ENCODE data around the gene KAZALD1.

KAZALD1 gene

GRCh38 chr10:101035314-101035713 lies 26.5 kb upstream of the KAZALD1 start:
- no peak overlapping the region for H3K4me2 ChIP-seq (ENCODE audit: low read length)
- H4K91ac ChIP-seq (ENCODE audit: low read depth, low read length) = no peak overlapping the region
- H3K14ac ChIP-seq (ENCODE audit: low read length) = no peak overlapping the region
- no peak overlapping the region for H2AFZ ChIP-seq (ENCODE audit: insufficient read depth, low read length, poor library complexity)
- H3K23ac ChIP-seq (ENCODE audit: low read length) = no peak overlapping the region
- no peak overlapping the region for H4K8ac ChIP-seq (ENCODE audit: low read depth, low read length)
- no peaks in the 10 kb centered on the region for H3K27me3 ChIP-seq (ENCODE audit: insufficient read depth, low read length)
- H3K4me1 ChIP-seq (ENCODE audit: control insufficient read depth in 1 of 2, insufficient read depth in 2 of 2, low read length in 2 of 2) = peaks cover 12 to 20% of the 10 kb centered on the region in 2 experiments
- peaks cover 9% of the 10 kb centered on the region for H3K79me1 ChIP-seq (ENCODE audit: low read length)
- no peak overlapping the region for H3K4me3 ChIP-seq (ENCODE audit: low read depth, low read length)
- no peak overlapping the region for H3K4ac ChIP-seq (ENCODE audit: low read depth, low read length)
- no peak overlapping the region for H3K9ac ChIP-seq (ENCODE audit: low read length)
- peaks cover 21 to 25% of the 10 kb centered on the region in 2 experiments for H3K36me3 ChIP-seq (ENCODE audit: control insufficient read depth in 1 of 2, insufficient read depth in 2 of 2, low read length in 2 of 2)
- no peak overlapping the region for H4K12ac ChIP-seq (ENCODE audit: low read depth, low read length)
- H2AK5ac ChIP-seq (ENCODE audit: low read length) = no peak overlapping the region
- no peak overlapping the region for H2BK120ac ChIP-seq (ENCODE audit: insufficient read depth, low read length, poor library complexity)
- no peak for DNase-seq
- H2BK5ac ChIP-seq (ENCODE audit: low read depth, low read length, poor library complexity) = no peak overlapping the region
- no peaks in the 10 kb centered on the region for H3K79me2 ChIP-seq (ENCODE audit: control insufficient read depth, insufficient read depth, low read length, poor library complexity)
- no peak overlapping the region for H2BK12ac ChIP-seq (ENCODE audit: low read length)
- H3K27ac ChIP-seq (ENCODE audit: low read depth, low read length) = no peak overlapping the region
- WGBS (ENCODE audit: extremely low coverage, insufficient coverage, insufficient read length) = no CpG with 5 or more reads among the region's 7 CpGs
- H3K9me3 ChIP-seq (ENCODE audit: insufficient read depth, low read depth, low read length) = no peaks in the 10 kb centered on the region
- H3K18ac ChIP-seq (ENCODE audit: low read length) = no peak overlapping the region

GRCh38 chr10:101035916-101036702 lies 25.7 kb upstream of the KAZALD1 start:
- H3K18ac ChIP-seq (ENCODE audit: low read length) = no peak overlapping the region
- WGBS (ENCODE audit: extremely low coverage, insufficient coverage, insufficient read length) = no CpG with 5 or more reads among the region's 10 CpGs
- no peaks in the 10 kb centered on the region for H3K79me2 ChIP-seq (ENCODE audit: control insufficient read depth, insufficient read depth, low read length, poor library complexity)
- no peak overlapping the region for H4K8ac ChIP-seq (ENCODE audit: low read depth, low read length)
- H3K14ac ChIP-seq (ENCODE audit: low read length) = no peak overlapping the region
- H3K4me2 ChIP-seq (ENCODE audit: low read length) = no peak overlapping the region
- no peak overlapping the region for H4K12ac ChIP-seq (ENCODE audit: low read depth, low read length)
- H2BK12ac ChIP-seq (ENCODE audit: low read length) = no peak overlapping the region
- H3K23ac ChIP-seq (ENCODE audit: low read length) = no peak overlapping the region
- no peak overlapping the region for H3K9ac ChIP-seq (ENCODE audit: low read length)
- H3K9me3 ChIP-seq (ENCODE audit: insufficient read depth, low read depth, low read length) = no peaks in the 10 kb centered on the region
- no peak overlapping the region for H3K4me3 ChIP-seq (ENCODE audit: low read depth, low read length)
- peaks cover 21 to 25% of the 10 kb centered on the region in 2 experiments for H3K36me3 ChIP-seq (ENCODE audit: control insufficient read depth in 1 of 2, insufficient read depth in 2 of 2, low read length in 2 of 2)
- H3K27me3 ChIP-seq (ENCODE audit: insufficient read depth, low read length) = no peaks in the 10 kb centered on the region
- no peak overlapping the region for H2BK120ac ChIP-seq (ENCODE audit: insufficient read depth, low read length, poor library complexity)
- H3K79me1 ChIP-seq (ENCODE audit: low read length) = peaks cover 9% of the 10 kb centered on the region
- H3K4me1 ChIP-seq (ENCODE audit: control insufficient read depth in 1 of 2, insufficient read depth in 2 of 2, low read length in 2 of 2) = peaks cover 8 to 15% of the 10 kb centered on the region in 2 experiments
- H3K4ac ChIP-seq (ENCODE audit: low read depth, low read length) = no peak overlapping the region
- no peak overlapping the region for H2AFZ ChIP-seq (ENCODE audit: insufficient read depth, low read length, poor library complexity)
- H3K27ac ChIP-seq (ENCODE audit: low read depth, low read length) = no peak overlapping the region
- no peak overlapping the region for H2AK5ac ChIP-seq (ENCODE audit: low read length)
- no peak overlapping the region for H2BK5ac ChIP-seq (ENCODE audit: low read depth, low read length, poor library complexity)
- H4K91ac ChIP-seq (ENCODE audit: low read depth, low read length) = no peak overlapping the region
- DNase-seq = no peak

GRCh38 chr10:101036726-101037125 lies 25.1 kb upstream of the KAZALD1 start:
- H3K4me2 ChIP-seq (ENCODE audit: low read length) = no peak overlapping the region
- DNase-seq = no peak
- H3K79me2 ChIP-seq (ENCODE audit: control insufficient read depth, insufficient read depth, low read length, poor library complexity) = no peaks in the 10 kb centered on the region
- peaks cover 5 to 9% of the 10 kb centered on the region in 2 experiments for H3K4me1 ChIP-seq (ENCODE audit: control insufficient read depth in 1 of 2, insufficient read depth in 2 of 2, low read length in 2 of 2)
- no peak overlapping the region for H3K27ac ChIP-seq (ENCODE audit: low read depth, low read length)
- H4K91ac ChIP-seq (ENCODE audit: low read depth, low read length) = no peak overlapping the region
- H2AK5ac ChIP-seq (ENCODE audit: low read length) = no peak overlapping the region
- no peak overlapping the region for H2BK120ac ChIP-seq (ENCODE audit: insufficient read depth, low read length, poor library complexity)
- H4K12ac ChIP-seq (ENCODE audit: low read depth, low read length) = no peak overlapping the region
- H3K4me3 ChIP-seq (ENCODE audit: low read depth, low read length) = no peak overlapping the region
- no CpG with 5 or more reads among the region's 7 CpGs for WGBS (ENCODE audit: extremely low coverage, insufficient coverage, insufficient read length)
- no peak overlapping the region for H3K18ac ChIP-seq (ENCODE audit: low read length)
- no peak overlapping the region for H3K23ac ChIP-seq (ENCODE audit: low read length)
- H2BK12ac ChIP-seq (ENCODE audit: low read length) = no peak overlapping the region
- H2AFZ ChIP-seq (ENCODE audit: insufficient read depth, low read length, poor library complexity) = no peak overlapping the region
- H3K27me3 ChIP-seq (ENCODE audit: insufficient read depth, low read length) = no peaks in the 10 kb centered on the region
- no peak overlapping the region for H2BK5ac ChIP-seq (ENCODE audit: low read depth, low read length, poor library complexity)
- H3K4ac ChIP-seq (ENCODE audit: low read depth, low read length) = no peak overlapping the region
- H3K14ac ChIP-seq (ENCODE audit: low read length) = no peak overlapping the region
- no peak overlapping the region for H4K8ac ChIP-seq (ENCODE audit: low read depth, low read length)
- H3K36me3 ChIP-seq (ENCODE audit: control insufficient read depth in 1 of 2, insufficient read depth in 2 of 2, low read length in 2 of 2) = peaks cover 21 to 25% of the 10 kb centered on the region in 2 experiments
- H3K9me3 ChIP-seq (ENCODE audit: insufficient read depth, low read depth, low read length) = no peaks in the 10 kb centered on the region
- H3K9ac ChIP-seq (ENCODE audit: low read length) = no peak overlapping the region
- H3K79me1 ChIP-seq (ENCODE audit: low read length) = peaks cover 9% of the 10 kb centered on the region

- Histone ChIP-seq H3K14ac (ENCODE audit: low read length) (no peak overlapping the region), H2BK5ac (ENCODE audit: low read depth, low read length, poor library complexity) (no peak overlapping the region), H3K79me2 (ENCODE audit: control insufficient read depth, insufficient read depth, low read length, poor library complexity) (peaks cover 2% of the 10 kb centered on the region), H3K27me3 (ENCODE audit: insufficient read depth, low read length) (no peaks in the 10 kb centered on the region), H2BK120ac (ENCODE audit: insufficient read depth, low read length, poor library complexity) (no peak overlapping the region), H3K4me2 (ENCODE audit: low read length) (no peak overlapping the region), H3K27ac (ENCODE audit: low read depth, low read length) (no peak overlapping the region), H2BK12ac (ENCODE audit: low read length) (no peak overlapping the region), H3K9me3 (ENCODE audit: insufficient read depth, low read depth, low read length) (no peaks in the 10 kb centered on the region), H3K4me3 (ENCODE audit: low read depth, low read length) (no peak overlapping the region), H3K18ac (ENCODE audit: low read length) (no peak overlapping the region), H4K91ac (ENCODE audit: low read depth, low read length) (no peak overlapping the region), H3K23ac (ENCODE audit: low read length) (no peak overlapping the region), H3K4me1 (ENCODE audit: control insufficient read depth in 1 of 2, insufficient read depth in 2 of 2, low read length in 2 of 2) (peaks cover 5 to 6% of the 10 kb centered on the region in 2 experiments), H3K79me1 (ENCODE audit: low read length) (peaks cover 7% of the 10 kb centered on the region), H3K9ac (ENCODE audit: low read length) (no peak overlapping the region), H3K36me3 (ENCODE audit: control insufficient read depth in 1 of 2, insufficient read depth in 2 of 2, low read length in 2 of 2) (peaks cover 21 to 25% of the 10 kb centered on the region in 2 experiments), H4K12ac (ENCODE audit: low read depth, low read length) (no peak overlapping the region), H3K4ac (ENCODE audit: low read depth, low read length) (no peak overlapping the region), H2AK5ac (ENCODE audit: low read length) (no peak overlapping the region), H4K8ac (ENCODE audit: low read depth, low read length) (no peak overlapping the region), H2AFZ (ENCODE audit: insufficient read depth, low read length, poor library complexity) (no peak overlapping the region)
- WGBS (ENCODE audit: extremely low coverage, insufficient coverage, insufficient read length) = no CpG with 5 or more reads among the region's 5 CpGs
- DNase-seq = no peak
Observed at GRCh38 chr10:101038484-101038883, 23.3 kb upstream of the KAZALD1 start.
